GM10266 (cell line): ENCODE results near the gene NUP58.

ENCODE experiments used
- DNase-seq: peaks from one replicate; pipeline ENCODE4 v3.0.0; 2012; ENCODE audit errors: extremely low spot score
- TF ChIP-seq, protein P1 (sequence below): IDR thresholded peaks from 2 replicates; pipeline ENCODE4 v1.5.1; 2012; ENCODE audit warnings: mild to moderate bottlenecking, low read depth; ENCODE audit not compliant: control insufficient read depth, insufficient read depth; ENCODE audit errors: missing control alignments

The NUP58 gene, protein sequence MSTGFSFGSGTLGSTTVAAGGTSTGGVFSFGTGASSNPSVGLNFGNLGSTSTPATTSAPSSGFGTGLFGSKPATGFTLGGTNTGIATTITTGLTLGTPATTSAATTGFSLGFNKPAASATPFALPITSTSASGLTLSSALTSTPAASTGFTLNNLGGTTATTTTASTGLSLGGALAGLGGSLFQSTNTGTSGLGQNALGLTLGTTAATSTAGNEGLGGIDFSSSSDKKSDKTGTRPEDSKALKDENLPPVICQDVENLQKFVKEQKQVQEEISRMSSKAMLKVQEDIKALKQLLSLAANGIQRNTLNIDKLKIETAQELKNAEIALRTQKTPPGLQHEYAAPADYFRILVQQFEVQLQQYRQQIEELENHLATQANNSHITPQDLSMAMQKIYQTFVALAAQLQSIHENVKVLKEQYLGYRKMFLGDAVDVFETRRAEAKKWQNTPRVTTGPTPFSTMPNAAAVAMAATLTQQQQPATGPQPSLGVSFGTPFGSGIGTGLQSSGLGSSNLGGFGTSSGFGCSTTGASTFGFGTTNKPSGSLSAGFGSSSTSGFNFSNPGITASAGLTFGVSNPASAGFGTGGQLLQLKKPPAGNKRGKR

DNA sequence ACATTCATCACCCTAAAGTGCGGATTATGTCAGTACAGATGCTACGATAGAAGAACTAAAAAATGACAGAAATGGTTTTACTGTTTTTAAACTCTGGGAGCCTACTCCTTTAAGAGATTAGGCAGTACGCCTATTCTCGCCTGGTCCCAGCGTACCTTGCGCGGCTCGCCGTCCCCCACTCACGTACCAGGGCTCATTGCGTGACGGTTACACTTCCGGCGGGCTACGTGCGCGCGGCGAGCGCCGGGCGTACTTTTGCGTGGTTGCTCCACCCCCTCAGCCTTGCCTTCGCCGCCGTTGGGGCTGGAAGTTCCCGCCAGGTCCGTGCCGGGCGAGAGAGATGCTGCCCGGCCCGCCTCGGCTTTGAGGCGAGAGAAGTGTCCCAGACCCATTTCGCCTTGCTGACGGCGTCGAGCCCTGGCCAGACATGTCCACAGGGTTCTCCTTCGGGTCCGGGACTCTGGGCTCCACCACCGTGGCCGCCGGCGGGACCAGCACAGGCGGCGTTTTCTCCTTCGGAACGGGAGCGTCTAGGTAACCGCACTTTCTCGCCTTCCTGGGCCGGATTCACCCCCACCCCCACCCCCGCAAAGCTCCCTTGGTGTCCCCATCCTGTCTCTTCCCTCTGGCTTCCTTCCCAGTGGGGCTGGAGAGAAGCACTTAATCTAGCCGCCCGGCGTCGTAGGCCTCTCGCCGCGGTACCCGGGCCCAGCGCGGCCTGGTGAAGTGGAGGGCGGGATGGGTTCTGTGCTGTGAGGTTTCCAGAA, at the start of gene NUP58:
NUP58 (plus strand) TSS at position 279 of the 767 bp plus-strand sequence; CDS start at position 428, 149 bp downstream.
- DNase-seq: peak; percentile 85
- TF ChIP-seq, protein P1, sequence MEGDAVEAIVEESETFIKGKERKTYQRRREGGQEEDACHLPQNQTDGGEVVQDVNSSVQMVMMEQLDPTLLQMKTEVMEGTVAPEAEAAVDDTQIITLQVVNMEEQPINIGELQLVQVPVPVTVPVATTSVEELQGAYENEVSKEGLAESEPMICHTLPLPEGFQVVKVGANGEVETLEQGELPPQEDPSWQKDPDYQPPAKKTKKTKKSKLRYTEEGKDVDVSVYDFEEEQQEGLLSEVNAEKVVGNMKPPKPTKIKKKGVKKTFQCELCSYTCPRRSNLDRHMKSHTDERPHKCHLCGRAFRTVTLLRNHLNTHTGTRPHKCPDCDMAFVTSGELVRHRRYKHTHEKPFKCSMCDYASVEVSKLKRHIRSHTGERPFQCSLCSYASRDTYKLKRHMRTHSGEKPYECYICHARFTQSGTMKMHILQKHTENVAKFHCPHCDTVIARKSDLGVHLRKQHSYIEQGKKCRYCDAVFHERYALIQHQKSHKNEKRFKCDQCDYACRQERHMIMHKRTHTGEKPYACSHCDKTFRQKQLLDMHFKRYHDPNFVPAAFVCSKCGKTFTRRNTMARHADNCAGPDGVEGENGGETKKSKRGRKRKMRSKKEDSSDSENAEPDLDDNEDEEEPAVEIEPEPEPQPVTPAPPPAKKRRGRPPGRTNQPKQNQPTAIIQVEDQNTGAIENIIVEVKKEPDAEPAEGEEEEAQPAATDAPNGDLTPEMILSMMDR: no peak

DNA sequence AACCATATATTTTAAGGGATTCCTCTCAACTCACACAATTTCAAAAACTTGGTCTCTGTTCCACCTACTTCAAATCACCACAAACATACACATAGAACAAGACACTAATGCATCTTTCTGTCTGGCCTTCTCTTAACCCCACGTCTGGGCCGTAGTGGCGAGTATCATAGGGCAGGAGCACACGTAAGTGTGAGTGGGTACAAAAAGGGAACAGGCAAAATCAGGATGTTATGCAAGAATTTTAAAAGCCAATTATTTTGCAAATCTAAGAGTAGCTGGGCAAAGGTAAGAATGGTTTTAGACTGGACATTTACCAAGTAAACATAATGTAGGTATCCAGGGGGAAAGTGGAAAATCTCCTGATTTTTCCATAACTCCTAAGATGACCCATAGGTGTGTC, 49.2 kb upstream of the NUP58 start:
- TF ChIP-seq, protein P1: no peak
- DNase-seq: no peak

DNA sequence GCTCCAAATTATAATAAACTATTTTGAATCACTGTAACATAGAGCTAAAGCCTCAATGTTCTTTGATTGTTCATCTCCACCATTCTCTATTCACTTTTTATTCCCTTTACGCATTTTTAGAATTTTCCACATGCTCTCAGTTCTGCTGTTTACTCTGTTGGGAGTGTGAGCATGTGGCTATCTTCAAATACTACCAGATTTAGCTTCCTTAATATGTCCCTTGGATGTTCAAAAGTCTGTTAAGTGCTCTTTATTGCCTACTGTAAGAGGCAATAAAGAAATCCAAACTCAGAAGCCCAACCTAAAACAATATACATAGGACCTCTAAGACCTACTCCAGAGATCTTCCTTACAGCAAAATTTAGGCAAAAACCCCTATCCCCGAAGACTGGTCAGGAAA, 48.7 kb upstream of the NUP58 start:
- TF ChIP-seq, protein P1: no peak
- DNase-seq: no peak

DNA sequence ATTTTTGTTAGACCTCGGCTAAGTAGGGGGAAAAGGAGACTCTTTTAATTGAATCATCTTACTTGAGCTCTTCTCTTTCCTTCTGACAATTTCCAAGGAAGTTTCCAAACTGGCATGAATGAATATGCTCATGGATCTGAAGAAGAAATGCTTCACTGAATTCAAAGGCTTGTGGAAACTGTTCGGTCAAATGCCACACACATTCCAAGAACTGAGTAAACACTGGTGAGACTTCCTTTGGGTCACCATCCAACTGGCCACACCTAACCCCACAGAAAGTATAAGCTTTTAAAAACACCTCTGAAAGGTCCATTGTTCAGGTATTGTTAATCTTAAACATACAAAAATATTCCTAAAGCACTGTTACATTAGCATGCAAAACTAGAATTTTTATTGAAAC, 47.7 kb upstream of the NUP58 start:
- TF ChIP-seq, protein P1: no peak
- no peak for DNase-seq

DNA sequence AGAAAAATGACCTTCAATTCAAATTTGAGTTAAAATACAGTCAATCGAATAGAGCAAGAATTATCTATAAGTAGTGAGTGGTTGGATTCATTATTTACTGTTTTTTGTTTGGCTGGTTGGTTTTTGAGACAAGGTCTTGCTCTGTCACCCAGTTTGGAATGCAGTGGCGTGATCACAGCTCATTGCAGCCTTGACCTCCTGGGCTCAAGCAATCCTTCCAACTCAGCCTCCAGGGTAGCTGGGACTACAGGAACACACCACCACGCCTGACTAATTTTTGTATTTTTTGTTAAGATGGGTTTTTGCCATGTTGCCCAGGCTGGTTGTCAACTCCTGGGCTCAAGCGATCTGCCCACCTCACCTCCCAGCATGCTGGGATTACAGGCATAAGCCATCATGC, 39.2 kb upstream of the NUP58 start:
- TF ChIP-seq, protein P1: no peak
- DNase-seq: no peak

DNA sequence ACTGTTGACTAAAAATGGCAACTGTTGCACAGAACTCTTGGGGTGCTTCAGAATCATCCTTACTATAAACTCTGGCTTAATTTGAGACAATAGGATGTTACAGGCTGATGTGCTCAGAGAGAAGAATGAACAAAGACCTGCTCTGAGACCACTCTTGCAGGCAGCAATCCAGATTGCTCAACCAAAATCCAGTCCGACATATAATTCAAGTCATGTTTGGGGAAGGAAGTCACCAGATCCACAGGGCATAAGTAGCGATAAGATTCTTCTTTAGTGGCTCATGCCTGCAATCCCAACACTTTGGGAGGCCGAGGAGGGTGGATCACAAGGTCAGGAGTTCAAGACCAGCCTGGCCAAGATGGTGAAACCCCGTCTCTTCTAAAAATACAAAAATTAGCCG, 34.7 kb upstream of the NUP58 start:
- TF ChIP-seq, protein P1: no peak
- no peak for DNase-seq

DNA sequence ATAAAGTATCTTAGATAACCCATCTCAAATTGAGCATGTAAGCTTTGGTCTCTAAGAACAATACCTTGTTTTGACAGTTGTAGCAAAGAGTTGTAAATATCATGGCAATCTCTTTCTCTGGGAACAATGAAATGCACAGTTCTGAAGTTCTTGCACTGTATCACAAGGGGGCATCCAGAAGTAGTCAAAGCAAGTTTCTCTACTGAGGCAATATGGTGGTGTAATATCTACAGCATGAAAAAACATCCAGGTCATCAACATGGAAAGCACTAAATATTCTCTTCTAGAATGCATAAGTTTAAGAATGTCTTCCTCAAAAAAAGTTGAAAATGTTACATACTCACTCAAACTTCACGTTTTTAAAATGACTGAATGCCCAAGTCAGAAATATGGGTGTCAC, 33.7 kb upstream of the NUP58 start:
- no peak for DNase-seq

More for the DNA sequence above, 33.7 kb upstream of the NUP58 start:
- TF ChIP-seq, protein P1: peak; percentile 31
